Measurements from ENCODE around the gene SLIT3.
A peak's percentile ranks its signal among the peaks of the same experiment; 100 is the strongest.

SLIT3 gene

DNA sequence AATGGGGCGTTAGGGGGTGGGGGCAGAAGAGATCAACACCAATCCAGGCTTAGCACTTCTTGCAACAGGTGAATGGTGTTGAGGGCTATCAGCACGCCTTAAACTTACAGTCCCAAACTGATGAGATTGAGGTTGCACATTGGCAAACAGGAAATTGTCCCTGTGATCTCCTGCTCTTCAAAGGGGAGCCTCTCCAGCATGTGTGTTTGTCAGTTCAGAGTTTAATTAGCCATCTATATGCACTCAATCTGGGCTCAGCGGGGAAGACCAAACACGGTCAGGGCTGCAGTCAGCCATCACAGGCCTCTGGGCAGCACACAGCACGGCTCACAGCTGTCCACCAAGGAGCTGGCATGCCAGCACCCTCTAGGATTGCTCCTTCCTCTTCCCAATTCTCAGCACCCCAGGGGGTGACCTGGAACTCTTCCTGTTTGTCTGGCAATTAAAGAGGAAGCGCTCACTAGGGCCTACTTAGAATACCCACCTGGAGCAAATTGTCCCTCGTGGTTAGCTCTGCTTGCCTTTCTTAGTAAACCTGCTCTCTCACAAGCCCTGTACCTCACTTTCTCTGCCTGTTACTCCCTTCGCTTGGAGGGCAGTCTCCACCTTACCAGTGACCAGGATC lies 217.4 kb downstream of the SLIT3 start:
- no peak for DNase-seq

DNA sequence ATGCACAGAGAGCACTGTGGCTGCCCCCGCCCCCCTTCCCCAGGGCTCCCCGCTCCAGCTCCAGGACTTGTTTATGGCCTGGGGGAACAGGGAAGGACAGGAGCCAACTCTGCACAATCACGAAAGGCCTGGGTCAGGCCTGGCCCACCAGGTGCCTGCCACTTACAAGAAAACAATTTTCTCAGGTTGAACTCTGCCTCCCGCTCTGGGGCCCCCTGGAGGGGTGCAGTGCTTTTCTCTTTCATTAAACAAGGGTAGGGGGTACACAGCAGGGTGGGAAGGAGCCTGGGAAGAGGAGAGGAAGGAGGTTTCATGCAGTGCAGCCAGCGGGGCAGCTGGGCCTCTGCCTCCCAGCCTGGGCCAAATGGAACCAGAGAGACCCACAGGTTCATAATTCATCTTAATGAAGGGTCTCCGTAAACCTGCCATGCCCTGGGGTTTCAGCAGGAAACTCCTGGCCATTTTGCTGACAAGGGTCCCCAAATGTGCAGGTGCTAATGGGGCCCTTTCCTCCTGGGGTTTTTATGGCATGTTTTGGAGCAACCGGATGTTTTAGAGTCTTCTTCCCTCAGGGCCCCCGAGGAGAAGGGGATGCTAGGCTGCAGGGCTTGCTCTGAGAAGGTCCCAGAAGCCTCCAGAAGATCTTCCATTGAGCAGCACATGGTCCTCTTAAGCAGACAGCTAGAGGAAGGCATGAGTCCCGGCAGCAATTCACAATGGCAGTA lies 219.8 kb downstream of the SLIT3 start:
- DNase-seq, result no peak

DNA sequence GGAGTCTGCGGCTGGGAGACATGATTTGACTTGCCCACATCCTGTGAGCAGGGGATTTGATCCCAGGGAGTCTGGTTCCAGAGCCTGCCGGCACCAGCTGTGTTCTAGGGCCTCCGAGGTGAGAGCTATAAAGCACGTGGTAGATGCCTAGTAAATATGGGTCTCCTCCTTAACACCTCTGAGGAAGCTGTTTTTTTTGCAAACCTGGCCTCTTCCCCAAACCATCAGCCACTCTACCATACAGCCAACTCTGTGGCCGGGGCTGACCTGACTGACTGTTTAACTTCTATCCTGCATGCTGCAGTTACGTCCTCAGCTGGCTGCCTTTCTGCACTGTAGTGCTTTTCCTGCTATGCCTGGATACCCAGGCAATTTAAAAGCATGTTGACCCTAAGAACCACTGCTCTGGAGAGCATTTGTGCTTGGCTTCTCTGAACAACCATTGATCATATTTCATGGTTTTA lies 220.5 kb downstream of the SLIT3 start:
- DNase-seq, result no peak

DNA sequence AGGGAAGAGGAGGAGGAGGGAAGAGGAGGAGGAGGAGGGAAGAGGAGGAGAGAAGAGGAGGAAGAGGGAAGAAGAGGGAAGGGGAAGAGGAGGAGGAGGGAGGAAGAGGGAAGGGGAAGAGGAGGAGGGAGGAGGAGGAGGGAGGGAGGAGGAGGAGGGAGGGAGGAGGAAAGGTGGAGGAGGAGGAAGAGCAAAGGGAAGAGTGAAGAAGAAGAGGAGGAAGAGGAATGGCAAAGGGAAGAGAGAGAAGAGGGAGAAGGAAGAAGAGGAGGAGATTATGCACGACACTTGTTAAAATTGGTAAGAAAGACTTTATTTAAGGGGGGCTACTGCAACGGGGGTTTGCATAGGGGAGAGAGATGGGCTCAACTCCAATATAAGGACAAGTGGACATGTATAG lies 221.2 kb downstream of the SLIT3 start:
- no peak for DNase-seq

DNA sequence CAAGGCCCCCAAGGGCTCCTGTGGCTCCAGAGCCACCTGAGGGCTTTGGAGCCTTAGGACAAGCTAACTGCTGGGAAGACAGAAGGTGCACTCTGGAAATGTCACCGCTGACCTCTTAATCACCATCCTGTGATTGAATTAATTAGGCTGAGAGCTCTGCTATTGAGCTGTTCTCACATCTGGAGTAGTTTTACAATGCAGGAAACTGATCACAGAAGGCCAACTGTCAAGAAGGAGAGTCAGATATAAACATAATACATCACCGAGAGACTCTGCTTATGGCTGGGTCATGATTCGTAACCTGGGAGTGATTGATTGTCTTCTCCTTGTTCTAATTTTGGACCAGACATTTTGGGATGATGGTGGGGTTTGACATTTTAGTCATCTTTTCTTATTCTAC lies 226.1 kb downstream of the SLIT3 start:
- no peak for DNase-seq

DNA sequence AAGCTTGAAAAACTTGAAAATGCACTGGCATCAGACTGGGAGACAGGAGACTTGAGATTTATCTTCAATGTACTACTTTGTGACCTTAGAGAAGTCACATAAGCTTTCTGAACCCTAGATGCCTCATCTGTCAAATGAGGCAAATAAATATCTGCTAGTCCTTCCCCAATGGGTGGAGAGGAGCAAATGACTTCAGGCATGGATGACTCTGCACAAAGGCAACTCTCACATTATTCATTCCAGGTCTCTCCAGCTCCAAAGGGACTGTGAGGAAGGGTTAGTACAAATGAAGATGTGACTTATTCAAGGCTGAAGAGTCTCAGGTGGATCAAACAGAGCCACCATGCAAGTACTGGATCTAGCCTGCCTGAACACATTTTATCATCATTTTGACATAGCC lies 228.7 kb downstream of the SLIT3 start:
- DNase-seq, result no peak

DNA sequence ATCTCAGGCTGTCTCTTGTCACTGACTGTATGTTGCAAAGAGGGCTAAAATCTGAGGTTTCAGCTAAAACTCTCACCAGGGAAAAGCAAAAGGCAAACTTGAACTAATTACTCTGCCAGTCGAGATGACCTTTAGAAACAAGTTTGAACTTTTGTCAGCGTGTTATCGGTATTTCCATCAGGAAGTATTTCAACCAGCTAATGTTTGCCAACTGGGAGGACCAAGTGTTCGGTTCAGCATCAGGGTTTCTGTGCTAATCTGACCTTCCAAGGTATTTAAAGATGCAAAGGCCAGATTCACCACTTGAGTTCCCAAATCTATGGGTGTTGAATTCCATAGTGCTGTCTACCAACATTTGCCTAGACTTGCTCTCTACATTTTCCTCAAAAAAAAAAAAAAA lies 230.5 kb downstream of the SLIT3 start:
- DNase-seq, result no peak

DNA sequence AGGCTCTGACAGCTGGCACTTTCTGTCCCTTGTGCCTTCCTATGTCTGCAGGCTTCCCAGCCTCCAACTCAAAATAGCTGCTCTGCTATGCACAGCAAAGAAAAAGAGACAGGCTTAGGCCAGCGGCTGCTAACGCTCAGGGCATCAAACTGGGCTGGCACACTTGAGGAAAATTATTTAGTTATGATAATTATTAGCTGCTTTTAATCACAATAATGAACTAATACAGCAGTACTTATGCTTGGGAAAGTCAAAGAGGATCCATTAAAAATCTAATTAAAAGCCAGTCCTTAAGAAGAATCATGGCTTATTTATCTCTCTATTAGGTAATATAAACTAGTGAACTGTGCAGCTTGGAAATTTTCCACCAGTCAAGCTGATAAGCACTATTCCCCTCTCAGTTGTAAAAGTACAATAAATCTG lies 233.2 kb downstream of the SLIT3 start:
- peak in 1 of 51 donors; percentile 6 for DNase-seq

DNA sequence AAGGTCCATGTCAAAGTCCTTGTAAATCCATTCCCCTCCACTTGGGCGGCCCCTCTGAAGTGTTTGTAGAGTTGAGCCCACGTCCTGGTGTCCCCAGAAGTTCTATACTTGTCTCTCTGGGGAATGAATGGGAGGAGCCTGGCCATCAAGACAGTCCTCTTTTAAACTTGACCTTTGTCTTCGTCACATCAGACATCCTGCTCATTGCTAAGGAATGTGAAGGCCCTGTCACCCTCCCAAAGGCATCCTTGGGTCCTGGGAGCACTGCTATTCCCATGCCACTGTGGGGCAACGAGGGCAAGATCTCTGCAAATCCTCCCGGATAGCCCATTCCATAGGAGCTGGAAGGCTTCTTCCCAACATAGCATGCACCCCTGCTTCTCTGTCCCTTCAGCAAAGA lies 235.5 kb downstream of the SLIT3 start:
- DNase-seq, result no peak

DNA sequence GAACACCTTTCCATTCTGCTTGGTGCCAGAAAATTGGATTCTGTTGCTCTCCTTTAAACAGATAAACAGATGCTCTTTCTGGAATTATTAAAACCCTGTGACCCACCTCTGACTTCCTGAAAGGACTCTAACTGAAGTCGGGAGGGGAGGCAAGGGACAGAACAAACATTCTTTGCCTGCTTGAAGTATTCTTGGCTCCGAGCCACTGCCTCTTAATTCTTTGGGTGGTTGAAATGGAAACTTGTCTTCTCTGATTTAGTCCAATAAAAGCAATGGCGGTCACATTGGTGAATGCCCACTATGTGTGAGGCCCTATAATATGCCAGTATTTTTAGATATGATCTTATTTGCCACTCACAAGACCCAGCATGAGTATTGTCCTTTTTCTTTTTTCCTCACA lies 236.8 kb downstream of the SLIT3 start:
- no peak for DNase-seq

DNA sequence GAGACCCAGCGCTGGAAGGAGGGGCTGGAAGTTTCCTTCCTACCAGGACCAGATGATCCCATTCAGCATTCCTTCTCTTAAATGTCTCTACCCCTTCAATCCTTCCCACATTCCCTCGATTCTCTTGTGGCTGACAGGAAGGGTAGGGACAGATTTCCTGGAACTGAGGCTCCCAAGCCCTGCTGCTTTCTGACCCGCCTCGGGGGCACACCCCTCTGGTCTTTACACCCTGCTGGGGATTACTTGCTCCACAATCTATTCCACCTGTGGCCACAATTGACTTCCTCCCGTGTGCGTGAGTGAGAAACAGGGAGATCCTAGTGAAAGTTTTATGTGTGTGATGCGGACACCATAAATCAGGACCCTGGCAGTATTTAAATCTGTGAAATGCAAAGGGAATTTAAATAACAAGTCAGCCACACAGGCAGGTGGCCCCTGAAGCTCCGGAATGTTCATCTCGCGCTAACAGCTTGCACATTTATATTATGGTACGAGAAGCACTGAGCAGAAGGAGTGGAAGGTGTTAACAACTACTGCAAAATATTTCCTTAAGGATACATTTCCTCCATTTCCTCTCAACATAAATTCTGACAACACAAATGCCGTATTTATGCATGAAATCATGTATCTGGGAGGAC lies 237.5 kb downstream of the SLIT3 start:
- no peak for DNase-seq

DNA sequence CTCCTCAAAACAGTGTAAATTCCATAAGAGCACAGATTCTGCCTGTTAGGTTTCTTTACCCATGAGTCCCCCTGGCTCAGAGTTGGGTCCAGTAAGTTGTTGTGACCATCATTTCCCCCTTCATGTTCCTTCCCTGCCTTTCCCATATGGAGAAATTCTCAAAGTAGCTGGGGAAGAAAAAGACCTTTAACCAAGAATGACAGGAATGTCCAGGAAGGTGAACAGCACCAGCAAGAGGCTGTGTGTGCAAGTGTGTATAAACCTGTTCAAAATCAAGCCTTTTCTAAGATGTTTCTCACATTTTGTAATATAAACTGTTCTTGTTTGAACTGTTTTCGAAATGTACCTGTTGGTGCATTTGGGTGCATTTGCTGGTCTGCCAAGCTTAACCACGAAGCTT lies 238.2 kb downstream of the SLIT3 start:
- no peak for DNase-seq

DNA sequence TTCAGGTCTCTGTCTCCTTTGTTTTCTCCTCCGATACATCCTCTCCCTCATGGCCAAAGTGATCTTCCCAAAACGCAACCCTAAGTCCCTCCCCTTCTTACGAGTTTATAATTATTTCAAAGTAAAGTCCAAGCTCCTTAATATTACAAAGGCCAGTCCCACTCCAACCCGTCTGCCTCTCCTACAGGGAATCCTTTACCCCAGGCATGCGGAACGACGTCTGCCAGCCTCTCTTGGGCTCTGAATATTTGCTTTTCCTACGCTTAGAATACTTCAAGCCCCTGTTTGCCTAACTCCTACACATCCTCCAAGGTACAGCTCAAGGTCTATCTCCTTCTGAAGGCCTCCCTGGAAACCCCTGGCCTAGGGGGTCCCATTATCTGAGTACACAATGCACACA lies 246.4 kb downstream of the SLIT3 start:
- DNase-seq, result no peak

DNA sequence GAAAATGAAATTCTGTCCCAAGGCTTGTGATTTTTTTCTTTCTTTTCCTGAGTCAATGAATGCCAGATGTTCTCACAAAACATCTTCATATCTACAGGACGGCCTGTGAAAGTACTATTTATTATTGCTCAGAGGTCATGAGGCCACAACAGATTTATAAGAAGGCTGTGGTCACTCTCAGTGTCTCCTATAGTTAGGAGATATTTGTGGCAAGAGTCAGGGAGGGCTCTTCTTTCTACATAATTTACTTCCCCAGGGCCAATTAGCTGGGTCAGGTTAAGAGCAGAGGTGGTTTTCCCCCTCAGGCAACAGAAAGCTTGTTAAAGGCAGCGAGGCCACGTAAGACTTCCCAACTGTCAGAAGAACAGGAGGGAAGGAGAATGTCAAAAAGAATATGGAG lies 248.7 kb downstream of the SLIT3 start:
- no peak for DNase-seq

DNA sequence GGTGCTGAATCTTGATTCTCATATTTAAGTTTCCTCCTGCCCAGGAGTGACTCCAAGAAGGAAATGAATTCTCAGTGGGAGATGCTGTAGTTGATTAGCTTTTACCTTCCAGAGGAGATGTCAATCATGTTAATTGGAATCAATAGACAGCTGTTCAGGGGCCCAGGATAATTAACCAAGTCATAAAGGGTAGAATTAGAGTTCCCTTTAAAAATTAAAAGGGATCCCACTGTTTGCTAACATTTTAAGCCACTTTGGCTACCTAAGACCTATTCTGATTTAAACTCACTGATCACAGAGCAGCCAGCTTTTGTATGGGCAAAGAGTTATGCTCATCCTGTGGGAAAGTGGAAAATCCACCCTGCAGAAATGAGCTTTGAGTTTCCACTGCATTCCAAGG lies 249.6 kb downstream of the SLIT3 start:
- no peak for DNase-seq

DNA sequence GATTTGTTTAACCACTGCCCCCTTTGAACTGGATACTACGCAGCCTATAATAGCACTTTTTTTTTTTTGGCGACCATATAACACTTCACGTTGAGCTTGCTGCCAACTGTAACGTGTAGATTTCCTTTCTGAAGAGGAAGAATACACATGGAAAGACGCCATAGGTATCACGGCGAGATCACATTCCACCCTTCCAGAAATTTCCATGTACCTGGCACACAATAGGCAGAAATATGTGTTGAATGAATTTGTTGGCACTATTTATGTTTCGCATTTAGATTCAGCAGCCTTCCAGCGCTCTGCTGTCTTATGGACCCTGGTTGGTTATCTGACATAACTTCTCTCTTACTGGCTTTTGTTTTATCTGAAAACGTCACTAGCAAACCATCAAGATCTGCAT lies 250.3 kb downstream of the SLIT3 start:
- DNase-seq, result no peak

DNA sequence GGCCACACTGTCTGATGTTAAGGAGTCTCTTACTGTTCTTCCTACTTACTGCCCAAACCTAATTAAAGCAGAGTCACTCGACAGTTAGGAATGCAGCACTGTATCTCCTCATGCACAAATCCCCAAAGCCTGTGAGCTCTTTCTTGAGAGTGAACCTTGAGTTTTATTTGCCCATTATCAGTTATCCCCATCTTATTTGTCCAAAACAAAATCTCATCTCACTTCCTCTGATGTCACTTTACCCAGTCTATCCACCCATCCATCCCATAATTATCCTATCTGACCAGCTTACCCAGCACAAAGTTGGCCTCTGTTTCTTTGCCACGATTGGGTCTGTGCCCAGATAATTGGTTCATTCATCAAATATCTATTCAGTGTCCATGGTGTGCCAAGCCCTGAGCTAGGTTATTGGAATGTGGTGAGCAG lies 250.8 kb downstream of the SLIT3 start:
- DNase-seq, result peak in 9 of 51 donors; percentile 2 to 46 (median 21)

DNA sequence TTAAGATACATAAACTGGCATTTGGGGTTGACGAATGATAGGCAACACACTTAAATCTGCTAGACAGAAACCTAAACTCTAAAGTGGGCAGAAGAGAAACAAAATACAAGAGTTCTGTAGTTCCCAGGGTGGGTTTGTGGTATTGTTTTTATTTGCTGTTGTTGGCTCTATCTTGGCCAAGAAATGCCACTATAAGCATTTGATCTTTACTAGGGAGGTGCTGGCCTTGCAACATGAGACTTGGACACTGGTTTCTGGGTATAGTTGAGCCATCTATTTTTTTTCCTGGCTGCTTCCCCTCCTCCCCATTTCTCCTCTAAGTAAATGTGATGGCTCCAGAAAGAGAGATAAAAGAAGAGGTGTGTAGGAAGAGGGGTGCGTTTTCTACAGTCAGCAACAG lies 251.2 kb downstream of the SLIT3 start:
- DNase-seq, result no peak

DNA sequence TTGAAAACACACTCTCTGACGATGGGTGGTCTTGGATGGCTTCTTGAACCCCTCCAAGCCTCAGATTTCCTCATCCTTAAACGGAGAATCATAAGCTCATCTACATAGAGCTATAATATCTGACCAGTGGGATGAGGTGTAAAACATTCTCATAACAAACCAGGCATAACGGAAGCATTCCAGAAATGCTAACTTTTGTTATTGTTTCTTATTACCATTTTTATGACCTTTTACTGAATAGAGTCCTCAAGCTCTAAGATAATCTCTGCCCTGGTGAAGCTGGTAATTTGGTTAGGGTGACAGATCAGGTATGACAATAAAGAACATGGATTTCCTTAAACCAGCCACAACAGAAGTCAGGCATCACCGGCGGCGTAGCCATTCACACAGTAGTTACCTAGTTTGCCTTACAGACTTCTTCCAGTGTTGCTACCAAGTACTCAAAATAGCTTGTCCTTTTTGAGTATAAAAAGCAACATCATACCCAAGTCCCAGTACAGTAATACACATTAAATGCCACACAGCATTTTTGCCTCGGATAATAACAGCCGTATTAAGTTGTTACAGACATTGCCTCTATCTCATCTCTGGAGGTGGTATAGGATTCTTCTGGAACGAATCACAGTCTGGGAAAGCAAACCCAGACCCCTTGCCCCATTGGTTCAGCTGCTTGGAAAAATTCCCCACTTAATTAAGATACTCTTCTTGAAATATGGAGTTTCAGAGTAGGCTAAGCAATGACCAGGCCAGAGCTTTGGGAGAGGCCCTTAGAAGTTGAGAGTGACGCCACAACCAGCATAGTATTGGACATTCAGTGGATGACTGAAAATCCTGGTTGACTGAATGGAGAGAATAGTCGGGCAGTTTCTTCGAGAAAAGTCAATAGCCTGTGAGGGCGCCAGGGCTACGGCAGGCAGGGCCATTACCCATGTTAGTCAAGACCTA lies 252.5 kb downstream of the SLIT3 start:
- no peak for DNase-seq

DNA sequence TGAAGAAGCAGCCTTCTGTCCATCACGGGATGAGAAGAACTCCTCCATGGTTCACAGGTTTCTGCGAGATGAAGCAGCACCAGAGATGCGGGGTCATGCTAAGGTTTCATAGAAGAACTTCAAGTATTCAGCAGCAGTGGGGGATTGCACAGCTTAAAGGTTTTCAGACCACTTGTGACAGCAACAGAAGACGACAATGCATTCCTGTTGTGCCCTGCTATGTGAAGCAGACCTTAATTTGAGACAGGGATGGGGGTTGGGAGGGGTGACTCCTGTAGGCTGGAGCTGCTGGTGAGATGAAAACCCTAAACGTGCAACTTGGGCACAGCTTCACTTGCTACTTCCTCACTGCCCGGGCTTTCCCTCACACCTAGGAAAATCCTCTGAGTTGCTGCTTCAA lies 256.0 kb downstream of the SLIT3 start:
- DNase-seq, result no peak

DNA sequence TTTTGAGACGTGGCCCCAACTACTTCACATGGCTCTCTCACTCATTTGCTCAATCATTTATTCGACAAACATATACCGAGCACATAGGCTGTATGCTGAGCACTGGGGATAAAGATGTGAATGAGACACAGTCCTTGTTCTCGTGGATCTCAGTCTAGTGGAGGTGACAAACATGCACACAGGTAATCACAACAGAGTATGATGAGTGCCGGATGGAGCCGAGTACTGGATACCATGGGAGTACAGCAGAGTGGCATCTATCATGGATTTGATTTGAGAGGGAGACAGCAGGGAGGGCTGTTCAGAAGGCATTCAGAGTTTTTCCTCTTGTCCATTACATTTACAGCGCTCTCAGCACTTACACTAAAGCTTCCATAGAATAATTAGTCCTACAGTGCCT lies 259.8 kb downstream of the SLIT3 start:
- no peak for DNase-seq

DNA sequence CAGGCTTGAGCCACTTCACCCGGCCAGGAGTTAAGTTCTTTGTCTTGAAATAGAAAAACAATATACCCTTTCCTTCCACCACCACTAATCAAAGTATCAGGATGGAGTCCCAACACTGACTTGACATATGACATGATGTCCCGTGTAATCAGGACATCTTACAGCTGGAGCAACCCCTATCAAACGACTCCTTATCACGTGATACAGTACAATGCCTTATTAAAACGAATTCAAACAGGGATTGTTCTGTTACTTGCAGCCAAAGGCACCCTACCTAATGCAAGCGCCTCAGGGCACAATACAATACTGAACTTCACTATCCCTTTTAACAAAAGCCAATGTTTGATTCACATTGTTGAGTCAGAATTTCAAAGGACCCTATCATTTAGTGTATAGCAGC lies 261.3 kb downstream of the SLIT3 start:
- DNase-seq, result no peak
